ENCODE data around the gene EDEM1.

EDEM1 gene

GRCh38 chr3:5220193-5220592 lies 32.7 kb downstream of the EDEM1 start:
- DNase-seq (ENCODE audit: low read depth), result no peak
- no peak overlapping the region for H3K4me3 ChIP-seq (ENCODE audit: low read depth, low read length)
- no peak for TF ChIP-seq CTCF (IDR thresholded peaks at IDR 0.05; ENCODE audit: low read depth, low read length, missing control alignments)

- no peak overlapping the region for H3K4me3 ChIP-seq (ENCODE audit: low read depth, low read length)
- DNase-seq (ENCODE audit: low read depth), result no peak
- no peak for TF ChIP-seq CTCF (IDR thresholded peaks at IDR 0.05; ENCODE audit: low read depth, low read length, missing control alignments)
Measured at GRCh38 chr3:5220667-5221431, 33.3 kb downstream of the EDEM1 start.

GRCh38 chr3:5221701-5222100 lies 34.2 kb downstream of the EDEM1 start:
- TF ChIP-seq CTCF (IDR thresholded peaks at IDR 0.05; ENCODE audit: low read depth, low read length, missing control alignments), result no peak
- no peak for DNase-seq (ENCODE audit: low read depth)
- H3K4me3 ChIP-seq (ENCODE audit: low read depth, low read length), result no peak overlapping the region

GRCh38 chr3:5222283-5223005 lies 34.9 kb downstream of the EDEM1 start:
- DNase-seq (ENCODE audit: low read depth), result no peak
- no peak for TF ChIP-seq CTCF (IDR thresholded peaks at IDR 0.05; ENCODE audit: low read depth, low read length, missing control alignments)
- no peak overlapping the region for H3K4me3 ChIP-seq (ENCODE audit: low read depth, low read length)

- no peak for DNase-seq (ENCODE audit: low read depth)
- no peak overlapping the region for H3K4me3 ChIP-seq (ENCODE audit: low read depth, low read length)
- TF ChIP-seq CTCF (IDR thresholded peaks at IDR 0.05; ENCODE audit: low read depth, low read length, missing control alignments), result peak; percentile 26
Measured at GRCh38 chr3:5226783-5227182, 39.3 kb downstream of the EDEM1 start.

- no peak overlapping the region for H3K4me3 ChIP-seq (ENCODE audit: low read depth, low read length)
- TF ChIP-seq CTCF (IDR thresholded peaks at IDR 0.05; ENCODE audit: low read depth, low read length, missing control alignments), result no peak
- no peak for DNase-seq (ENCODE audit: low read depth)
Measured at GRCh38 chr3:5227812-5228211, 40.3 kb downstream of the EDEM1 start.

Measured in GM12864 (cell line).